ENCODE data around the gene MYOC. TPM values are rescaled to one million over a fixed set of nuclear protein-coding genes. Genes with fewer than 3 reads are reported as not detected.
"Not testable (repeated sequence)": the region's sequence is repeated elsewhere in the genome, so short reads cannot be mapped to it uniquely, and the experiment has no call there.

The MYOC gene
- total RNA-seq, 1 donor from 2014 or later: 21.0 TPM

GRCh38 chr1:171615122-171615906 lies 37.2 kb downstream of the MYOC start:
- intact Hi-C loops (cut with DNase I); DNase-seq (ENCODE audit: low spot score): not testable (repeated sequence)

GRCh38 chr1:171613282-171613681 lies 39.2 kb downstream of the MYOC start:
- no peak for DNase-seq (ENCODE audit: low spot score)
- intact Hi-C loops (cut with DNase I): no loop called here

GRCh38 chr1:171611306-171611705 lies 41.2 kb downstream of the MYOC start:
- intact Hi-C loops (cut with DNase I): no loop called here
- DNase-seq (ENCODE audit: low spot score): no peak

GRCh38 chr1:171610385-171610784 lies 42.1 kb downstream of the MYOC start:
- intact Hi-C loops (cut with DNase I): no loop called here
- DNase-seq (ENCODE audit: low spot score): no peak

GRCh38 chr1:171606402-171606941 lies 46.0 kb downstream of the MYOC start:
- DNase-seq (ENCODE audit: low spot score): no peak
- intact Hi-C loops (cut with DNase I): no loop called here

GRCh38 chr1:171603042-171603441 lies 49.4 kb downstream of the MYOC start:
- DNase-seq (ENCODE audit: low spot score); intact Hi-C loops (cut with DNase I): not testable (repeated sequence)

GRCh38 chr1:171600862-171601261 lies 51.6 kb downstream of the MYOC start:
- intact Hi-C loops (cut with DNase I): no loop called here
- DNase-seq (ENCODE audit: low spot score): no peak

GRCh38 chr1:171600310-171600709 lies 52.2 kb downstream of the MYOC start:
- DNase-seq (ENCODE audit: low spot score); intact Hi-C loops (cut with DNase I): not testable (repeated sequence)

GRCh38 chr1:171597203-171597602 lies 55.3 kb downstream of the MYOC start:
- intact Hi-C loops (cut with DNase I): no loop called here
- no peak for DNase-seq (ENCODE audit: low spot score)

GRCh38 chr1:171596705-171597104 lies 55.8 kb downstream of the MYOC start:
- intact Hi-C loops (cut with DNase I): no loop called here
- no peak for DNase-seq (ENCODE audit: low spot score)

- intact Hi-C loops (cut with DNase I): no loop called here
- no peak for DNase-seq (ENCODE audit: low spot score)
Observed at GRCh38 chr1:171596119-171596518, 56.4 kb downstream of the MYOC start.

- DNase-seq (ENCODE audit: low spot score): no peak
- intact Hi-C loops (cut with DNase I): no loop called here
Observed at GRCh38 chr1:171595324-171595723, 57.2 kb downstream of the MYOC start.

- no peak for DNase-seq (ENCODE audit: low spot score)
- intact Hi-C loops (cut with DNase I): no loop called here
Observed at GRCh38 chr1:171590022-171590421, 62.5 kb downstream of the MYOC start.

- intact Hi-C loops (cut with DNase I): no loop called here
Observed at GRCh38 chr1:171588230-171588629, 64.3 kb downstream of the MYOC start.

GRCh38 chr1:171585715-171586114 lies 66.8 kb downstream of the MYOC start:
- intact Hi-C loops (cut with DNase I): no loop called here
- no peak for DNase-seq (ENCODE audit: low spot score)

More at GRCh38 chr1:171588230-171588629, 64.3 kb downstream of the MYOC start:
- no peak for DNase-seq (ENCODE audit: low spot score)

Other genes with a start within 250 kb of the MYOC start
- 68.6 TPM for gene PRRC2C, start 167.2 kb downstream of the MYOC start, total RNA-seq
- gene MYOCOS, start 30.4 kb downstream of the MYOC start, total RNA-seq: not detected
- 8.7 TPM for gene VAMP4, start 89.4 kb upstream of the MYOC start, total RNA-seq
- gene METTL13, start 129.0 kb upstream of the MYOC start, total RNA-seq: 14.4 TPM
- gene DNM3, start 188.8 kb upstream of the MYOC start, total RNA-seq: 2.4 TPM